Hematopoietic multipotent progenitor cell treated with erythropoietin and hydrocortisone succinate and interleukin-3 and kit ligand, for 6 days (in vitro differentiated cells): ENCODE data around the gene FARS2.
A peak's percentile ranks its signal among the peaks of the same experiment; 100 is the strongest.

Source experiments
- DNase-seq: peaks from one replicate; pipeline ENCODE4 v3.0.0-alpha.2; 2015

Gene FARS2

GRCh38 chr6:5512422-5512821, 251.1 kb downstream of the FARS2 start:
- DNase-seq: no peak

GRCh38 chr6:5513408-5513807, 252.1 kb downstream of the FARS2 start:
- DNase-seq: peak; percentile 72

GRCh38 chr6:5514353-5514752, 253.0 kb downstream of the FARS2 start:
- no peak for DNase-seq

- DNase-seq: no peak
Measured at GRCh38 chr6:5515200-5515599, 253.9 kb downstream of the FARS2 start.

GRCh38 chr6:5516036-5516435, 254.7 kb downstream of the FARS2 start:
- no peak for DNase-seq

- no peak for DNase-seq
Measured at GRCh38 chr6:5517796-5518195, 256.5 kb downstream of the FARS2 start.

- no peak for DNase-seq
Measured at GRCh38 chr6:5518936-5519491, 257.7 kb downstream of the FARS2 start.

- no peak for DNase-seq
Measured at GRCh38 chr6:5520796-5521195, 259.5 kb downstream of the FARS2 start.

- no peak for DNase-seq
Measured at GRCh38 chr6:5521322-5521721, 260.0 kb downstream of the FARS2 start.

- no peak for DNase-seq
Measured at GRCh38 chr6:5522147-5522546, 260.8 kb downstream of the FARS2 start.

GRCh38 chr6:5524110-5524509, 262.8 kb downstream of the FARS2 start:
- DNase-seq: no peak

GRCh38 chr6:5525209-5525608, 263.9 kb downstream of the FARS2 start:
- DNase-seq: no peak

- no peak for DNase-seq
Measured at GRCh38 chr6:5529015-5529414, 267.7 kb downstream of the FARS2 start.

- DNase-seq: no peak
Measured at GRCh38 chr6:5529733-5530132, 268.4 kb downstream of the FARS2 start.

- DNase-seq: no peak
Measured at GRCh38 chr6:5531161-5531560, 269.8 kb downstream of the FARS2 start.

GRCh38 chr6:5531853-5532375, 270.6 kb downstream of the FARS2 start:
- DNase-seq: peak; percentile 29

GRCh38 chr6:5532941-5533340, 271.6 kb downstream of the FARS2 start:
- no peak for DNase-seq

GRCh38 chr6:5534643-5535042, 273.3 kb downstream of the FARS2 start:
- no peak for DNase-seq

GRCh38 chr6:5536644-5537043, 275.3 kb downstream of the FARS2 start:
- no peak for DNase-seq

- DNase-seq: no peak
Measured at GRCh38 chr6:5537132-5537531, 275.8 kb downstream of the FARS2 start.

- no peak for DNase-seq
Measured at GRCh38 chr6:5537967-5538366, 276.7 kb downstream of the FARS2 start.

- no peak for DNase-seq
Measured at GRCh38 chr6:5540370-5540769, 279.1 kb downstream of the FARS2 start.

- DNase-seq: no peak
Measured at GRCh38 chr6:5541025-5541424, 279.7 kb downstream of the FARS2 start.

- DNase-seq: no peak
Measured at GRCh38 chr6:5541751-5542432, 280.6 kb downstream of the FARS2 start.

- DNase-seq: no peak
Measured at GRCh38 chr6:5547556-5547955, 286.2 kb downstream of the FARS2 start.
